Naive thymus-derived CD4-positive, alpha-beta T cell (primary cell): ENCODE results near the gene ZBTB20. TPM values are rescaled to one million over a fixed set of nuclear protein-coding genes. Genes with fewer than 3 reads are reported as not detected.
A peak's percentile ranks its signal among the peaks of the same experiment; 100 is the strongest.

Experiments used
- ATAC-seq: fragments of 150-1000 bp; cut with Tn5 transposase; 2 replicates; pipeline ENCODE4 v1.10.0; 2021; ENCODE audit warnings: mild to moderate bottlenecking, moderate library complexity
- CTCF ChIA-PET: fragments of 350-600 bp; sonication (Branson Sonifier 250); formaldehyde crosslinking; loops from one replicate; lab custom pipeline; 2021; ENCODE audit warnings: antibody characterized with exemption; lab: Charles Lee
- POLR2A ChIA-PET: fragments of 350-600 bp; sonication (Branson Sonifier 250); formaldehyde crosslinking; loops from one replicate; lab custom pipeline; 2021; ENCODE audit warnings: antibody characterized with exemption, inconsistent platforms; lab: Charles Lee
- DNase-seq, 9 donors: peaks; one replicate each; pipeline versions ENCODE4 v3.0.0 to v3.0.0-alpha.2; 2020 to 2022; ENCODE audit warnings: mixed read lengths in 1 of 9
- H3K27ac ChIP-seq: one replicate; pipeline ENCODE4 v1.7.0; 2013; ENCODE audit warnings: mild to moderate bottlenecking, low read depth, low read length, moderate library complexity
- H3K27me3 ChIP-seq, 2 donors: one replicate each; pipeline ENCODE4 v1.7.0; 2013; ENCODE audit warnings: low read length in 2 of 2, mild to moderate bottlenecking in 2 of 2, moderate library complexity in 2 of 2; ENCODE audit not compliant: control insufficient read depth in 2 of 2, insufficient read depth in 2 of 2
- H3K36me3 ChIP-seq, 3 experiments: 1 replicate in 2 of 3; 2 replicates in 1 of 3; pipeline ENCODE4 v1.7.0; 2013; ENCODE audit warnings: low read length in 3 of 3, mild to moderate bottlenecking in 3 of 3, moderate library complexity in 1 of 3; ENCODE audit not compliant: insufficient read depth in 3 of 3, control insufficient read depth in 2 of 3
- H3K4me1 ChIP-seq, 2 donors: one replicate each; pipeline ENCODE4 v1.7.0; 2013; ENCODE audit warnings: low read length in 2 of 2, mild to moderate bottlenecking in 2 of 2, moderate library complexity in 1 of 2; ENCODE audit not compliant: control insufficient read depth in 2 of 2, insufficient read depth in 2 of 2
- H3K4me3 ChIP-seq: 2 replicates; pipeline ENCODE4 v1.7.0; 2013; ENCODE audit warnings: mild to moderate bottlenecking, low read length
- H3K9me3 ChIP-seq, 3 experiments: 1 replicate in 2 of 3; 2 replicates in 1 of 3; pipeline ENCODE4 v1.7.0; 2013; ENCODE audit warnings: low read length in 3 of 3; ENCODE audit not compliant: control insufficient read depth in 2 of 3
- H3K27ac Mint-ChIP-seq, 9 donors: one replicate each; pipeline ENCODE4 v1.8.0; 2020 to 2022; ENCODE audit warnings: mixed read lengths in 9 of 9, mild to moderate bottlenecking in 8 of 9, moderate library complexity in 5 of 9, inconsistent platforms in 2 of 9
- H3K27me3 Mint-ChIP-seq, 5 donors: one replicate each; pipeline ENCODE4 v1.8.0; 2021 to 2022; ENCODE audit warnings: mixed read lengths in 5 of 5, mild to moderate bottlenecking in 1 of 5
- H3K36me3 Mint-ChIP-seq, 5 donors: one replicate each; pipeline ENCODE4 v1.8.0; 2020 to 2022; ENCODE audit warnings: mixed read lengths in 5 of 5, mild to moderate bottlenecking in 3 of 5, inconsistent platforms in 1 of 5
- H3K4me1 Mint-ChIP-seq, 7 donors: one replicate each; pipeline ENCODE4 v1.8.0; 2020 to 2022; ENCODE audit warnings: mixed read lengths in 7 of 7, mild to moderate bottlenecking in 3 of 7, inconsistent platforms in 1 of 7
- H3K4me3 Mint-ChIP-seq, 10 donors: one replicate each; pipeline ENCODE4 v1.8.0; 2020 to 2022; ENCODE audit warnings: mild to moderate bottlenecking in 10 of 10, mixed read lengths in 10 of 10, moderate library complexity in 6 of 10, inconsistent platforms in 2 of 10
- H3K9me3 Mint-ChIP-seq, 11 donors: one replicate each; pipeline ENCODE4 v1.8.0; 2020 to 2022; ENCODE audit warnings: mixed read lengths in 11 of 11, mild to moderate bottlenecking in 4 of 11, inconsistent platforms in 1 of 11, moderate library complexity in 1 of 11
- intact Hi-C, 2 donors: fragments of 100-400 bp; cut with micrococcal nuclease; formaldehyde crosslinking; loops; one replicate each; pipeline ENCODE4 v1.15.1; 2023
- polyA plus RNA-seq, 2 donors: library from polyadenylated mRNA; unstranded; fragments of 300-500 nt; fragmentation: Illumina TruSeq; gene quantifications; one replicate each; pipeline ENCODE4 v1.2.3, GENCODE V29; 2021
- total RNA-seq, 6 experiments: library from RNA in 5 of 6; stranded (reverse) in 5 of 6; gene quantifications; 1 replicate in 5 of 6; 2 replicates in 1 of 6; pipeline ENCODE4 v1.2.3 and lab custom pipeline; 2021 to 2026

Gene ZBTB20
- total and polyA plus RNA-seq, 7 experiments from 2014 or later = 14.9 to 69.5 (median 59.2) TPM

DNA sequence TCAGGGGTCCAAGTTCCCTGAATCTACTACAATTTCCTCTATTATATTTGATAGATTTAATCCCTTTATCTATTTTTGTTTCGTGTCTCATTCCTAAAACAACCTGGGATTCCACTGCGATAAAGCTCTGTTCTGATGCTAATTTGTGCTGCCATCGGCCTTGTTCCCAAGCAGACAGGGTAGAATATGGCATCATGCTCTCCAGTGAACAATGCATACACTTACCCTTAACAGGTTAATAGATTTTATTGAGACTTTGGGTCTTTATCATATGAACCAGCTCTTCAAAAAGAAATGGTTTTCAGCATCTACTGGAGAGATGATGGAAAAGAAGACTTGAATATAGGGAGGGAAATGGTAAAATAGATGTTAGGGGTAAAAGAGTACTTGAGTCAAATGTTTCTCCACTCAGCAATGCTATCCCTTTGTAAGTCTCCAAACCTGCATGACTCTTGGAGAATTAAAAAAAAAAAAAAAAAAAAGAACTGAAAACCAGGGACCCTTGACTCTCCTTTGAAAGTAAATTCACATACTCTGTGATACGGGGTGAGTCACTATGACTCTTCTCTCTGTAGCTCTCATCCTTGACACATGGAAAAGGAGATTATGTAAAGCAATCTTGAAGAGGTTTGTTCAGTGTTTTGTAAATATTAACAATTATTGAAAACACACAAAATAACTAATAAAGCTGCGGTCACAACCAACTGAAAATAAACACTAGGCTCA, 268.8 kb downstream of the ZBTB20 start:
- ATAC-seq (no peak), DNase-seq (no peak)
- H3K9me3 ChIP-seq = no peaks in the 10 kb centered on the region
- no peaks in the 10 kb centered on the region for H3K36me3 ChIP-seq
- H3K36me3 Mint-ChIP-seq = peaks cover 0 to 43% (median 11%) of the 10 kb centered on the region in 5 donors
- no peak overlapping the region for H3K27ac ChIP-seq
- no peaks in the 10 kb centered on the region for H3K27me3 Mint-ChIP-seq
- no peak overlapping the region for H3K27ac Mint-ChIP-seq
- H3K9me3 Mint-ChIP-seq = no peaks in the 10 kb centered on the region
- no peak overlapping the region for H3K4me3 ChIP-seq
- H3K27me3 ChIP-seq = no peaks in the 10 kb centered on the region
- H3K4me1 ChIP-seq = no peaks in the 10 kb centered on the region
- CTCF ChIA-PET = no interaction called here
- H3K4me1 Mint-ChIP-seq = peaks cover 0 to 21% (median 12%) of the 10 kb centered on the region in 7 donors
- H3K4me3 Mint-ChIP-seq = no peak overlapping the region
- POLR2A ChIA-PET = no interaction called here
- intact Hi-C loops = no loop called here

DNA sequence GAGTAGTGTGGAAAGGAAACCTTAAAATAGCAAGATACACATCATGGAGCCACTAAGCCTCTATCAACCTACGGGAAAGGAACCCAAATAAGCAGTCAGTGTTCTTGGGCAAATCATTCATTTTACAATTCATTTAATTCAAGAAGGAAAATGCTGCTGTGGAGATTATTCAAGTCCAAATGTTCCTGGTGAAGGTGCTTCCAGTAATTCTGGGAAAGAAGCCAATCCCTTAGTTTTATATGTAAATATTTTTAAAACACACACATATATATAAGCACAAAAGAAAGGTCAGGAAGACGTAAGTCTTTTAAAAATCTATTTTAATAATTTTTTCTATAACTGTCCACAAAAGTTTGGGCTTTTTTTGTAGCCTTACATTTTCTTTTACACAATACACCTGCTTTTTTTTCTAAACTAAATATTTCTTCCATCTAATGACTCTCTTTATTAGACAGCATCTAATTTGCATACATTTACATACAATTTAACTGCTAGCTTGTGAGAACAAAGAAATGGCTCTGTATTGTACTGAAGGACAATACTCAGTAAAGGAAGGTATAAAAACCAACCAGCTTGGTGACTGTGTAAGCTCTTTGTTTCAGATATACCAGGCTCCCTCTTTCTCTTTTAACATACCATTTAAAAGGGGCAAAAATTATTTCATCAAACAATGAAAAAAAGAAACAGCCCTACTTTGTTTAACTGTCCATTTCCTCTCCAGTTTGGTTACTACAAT, 269.5 kb downstream of the ZBTB20 start:
- peaks cover 0 to 21% (median 12%) of the 10 kb centered on the region in 7 donors for H3K4me1 Mint-ChIP-seq
- POLR2A ChIA-PET = no interaction called here
- CTCF ChIA-PET = no interaction called here
- H3K4me1 ChIP-seq = no peaks in the 10 kb centered on the region
- intact Hi-C loops = no loop called here
- ATAC-seq (no peak), DNase-seq (no peak)
- H3K27me3 Mint-ChIP-seq = no peaks in the 10 kb centered on the region
- H3K27ac Mint-ChIP-seq = no peak overlapping the region
- no peaks in the 10 kb centered on the region for H3K9me3 ChIP-seq
- no peaks in the 10 kb centered on the region for H3K36me3 ChIP-seq
- H3K4me3 ChIP-seq = no peak overlapping the region
- no peaks in the 10 kb centered on the region for H3K27me3 ChIP-seq
- H3K9me3 Mint-ChIP-seq = no peaks in the 10 kb centered on the region
- H3K4me3 Mint-ChIP-seq = no peak overlapping the region
- H3K27ac ChIP-seq = no peak overlapping the region
- peaks cover 0 to 45% (median 11%) of the 10 kb centered on the region in 5 donors for H3K36me3 Mint-ChIP-seq

DNA sequence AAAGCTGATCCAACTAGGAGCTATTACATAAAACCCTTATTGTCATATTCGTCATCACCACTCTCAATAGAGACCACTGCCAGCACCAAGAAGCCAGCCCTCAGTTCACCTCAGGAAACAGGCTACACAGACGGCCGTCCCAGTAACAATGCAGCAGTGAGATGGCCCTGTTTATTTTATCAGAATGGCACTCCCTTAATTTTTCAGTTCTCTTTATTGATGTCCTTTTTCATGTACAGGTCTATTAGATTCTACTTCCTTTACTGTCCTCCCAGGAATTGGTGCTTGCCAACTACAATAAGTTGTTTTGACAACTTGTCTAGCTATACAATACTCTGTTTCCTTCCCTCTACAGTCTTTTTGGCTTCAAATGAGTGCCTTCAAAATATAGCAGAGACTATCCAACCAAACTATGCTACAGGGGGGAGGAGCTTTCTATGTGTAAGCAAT, 272.5 kb downstream of the ZBTB20 start:
- CTCF ChIA-PET = no interaction called here
- ATAC-seq = no peak
- POLR2A ChIA-PET = interaction anchor here (0.6 kb wide), 1 partner anchor 225 kb away, joined by 4 read pairs; no protein-coding TSS in a partner anchor

DNA sequence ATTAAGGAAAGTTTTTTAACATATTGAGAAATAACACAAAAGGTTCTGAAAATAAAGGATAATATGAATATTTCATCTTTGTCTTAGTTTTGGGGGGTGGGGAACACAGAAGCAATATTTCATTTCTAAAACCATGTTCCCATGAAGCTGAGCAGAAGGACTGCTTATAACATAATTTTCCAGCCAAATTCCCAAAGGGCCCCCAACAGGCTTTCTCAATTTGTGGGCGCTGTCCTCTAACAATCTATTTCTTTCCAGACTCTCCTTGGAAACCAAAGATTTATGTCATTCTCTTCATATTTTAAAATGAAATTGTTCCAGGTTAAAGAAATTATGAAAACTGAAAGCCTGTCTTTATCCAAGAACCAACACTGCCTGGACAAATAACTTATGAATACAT, 273.5 kb downstream of the ZBTB20 start:
- H3K27ac Mint-ChIP-seq = no peak overlapping the region
- CTCF ChIA-PET = no interaction called here
- no peaks in the 10 kb centered on the region for H3K9me3 ChIP-seq
- POLR2A ChIA-PET = no interaction called here
- no peaks in the 10 kb centered on the region for H3K27me3 Mint-ChIP-seq
- no peaks in the 10 kb centered on the region for H3K27me3 ChIP-seq
- H3K4me1 ChIP-seq = no peaks in the 10 kb centered on the region
- DNase-seq (no peak), ATAC-seq (no peak)
- intact Hi-C loops = no loop called here
- H3K4me1 Mint-ChIP-seq = peaks cover 0 to 39% (median 33%) of the 10 kb centered on the region in 7 donors
- no peak overlapping the region for H3K4me3 ChIP-seq
- no peaks in the 10 kb centered on the region for H3K36me3 ChIP-seq
- H3K36me3 Mint-ChIP-seq = peaks cover 0 to 40% (median 22%) of the 10 kb centered on the region in 5 donors
- H3K9me3 Mint-ChIP-seq = no peaks in the 10 kb centered on the region
- no peak overlapping the region for H3K27ac ChIP-seq
- no peak overlapping the region for H3K4me3 Mint-ChIP-seq

More for the DNA sequence above, 272.5 kb downstream of the ZBTB20 start:
- H3K27ac Mint-ChIP-seq = peak overlapping the region in 1 of 9 donors; percentile 7
- H3K4me1 ChIP-seq = no peaks in the 10 kb centered on the region
- H3K4me3 Mint-ChIP-seq = no peak overlapping the region
- DNase-seq = no peak
- H3K9me3 Mint-ChIP-seq = no peaks in the 10 kb centered on the region
- H3K27me3 Mint-ChIP-seq = no peaks in the 10 kb centered on the region
- intact Hi-C loops = no loop called here
- peaks cover 0 to 49% (median 28%) of the 10 kb centered on the region in 5 donors for H3K36me3 Mint-ChIP-seq
- H3K4me1 Mint-ChIP-seq = peaks cover 2 to 36% (median 33%) of the 10 kb centered on the region in 7 donors
- no peak overlapping the region for H3K27ac ChIP-seq
- H3K9me3 ChIP-seq = no peaks in the 10 kb centered on the region
- H3K27me3 ChIP-seq = no peaks in the 10 kb centered on the region
- no peak overlapping the region for H3K4me3 ChIP-seq
- no peaks in the 10 kb centered on the region for H3K36me3 ChIP-seq

DNA sequence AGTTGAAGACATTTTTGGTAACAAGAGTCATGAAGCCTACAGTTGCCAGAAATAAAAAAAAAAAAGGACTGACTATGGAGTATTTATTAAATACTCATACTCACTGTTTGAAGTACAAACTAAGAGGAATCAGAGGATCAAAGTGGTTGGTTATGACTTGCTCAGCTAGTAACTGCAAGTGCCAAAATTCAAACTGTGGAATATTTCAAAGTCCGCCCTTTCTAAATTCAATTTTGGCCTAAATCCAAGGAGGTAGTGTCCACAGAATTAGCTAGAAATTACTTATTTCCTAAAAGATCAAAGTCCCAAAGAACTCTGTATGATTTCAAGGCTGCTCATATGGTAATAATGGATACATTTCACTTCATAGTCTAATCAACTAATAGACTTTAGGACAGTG, 274.5 kb downstream of the ZBTB20 start:
- Mint-ChIP-seq H3K36me3 (peaks cover 0 to 34% (median 21%) of the 10 kb centered on the region in 5 donors), H3K9me3 (no peaks in the 10 kb centered on the region), H3K4me3 (no peak overlapping the region), H3K4me1 (peaks cover 0 to 46% (median 35%) of the 10 kb centered on the region in 7 donors), H3K27me3 (no peaks in the 10 kb centered on the region), H3K27ac (no peak overlapping the region)
- Histone ChIP-seq H3K4me1 (no peaks in the 10 kb centered on the region), H3K27ac (no peak overlapping the region), H3K9me3 (no peaks in the 10 kb centered on the region), H3K27me3 (no peaks in the 10 kb centered on the region), H3K4me3 (no peak overlapping the region), H3K36me3 (no peaks in the 10 kb centered on the region)
- no peak for DNase-seq
- ChIA-PET POLR2A (no interaction called here), CTCF (no interaction called here)
- no peak for ATAC-seq
- intact Hi-C loops = no loop called here

DNA sequence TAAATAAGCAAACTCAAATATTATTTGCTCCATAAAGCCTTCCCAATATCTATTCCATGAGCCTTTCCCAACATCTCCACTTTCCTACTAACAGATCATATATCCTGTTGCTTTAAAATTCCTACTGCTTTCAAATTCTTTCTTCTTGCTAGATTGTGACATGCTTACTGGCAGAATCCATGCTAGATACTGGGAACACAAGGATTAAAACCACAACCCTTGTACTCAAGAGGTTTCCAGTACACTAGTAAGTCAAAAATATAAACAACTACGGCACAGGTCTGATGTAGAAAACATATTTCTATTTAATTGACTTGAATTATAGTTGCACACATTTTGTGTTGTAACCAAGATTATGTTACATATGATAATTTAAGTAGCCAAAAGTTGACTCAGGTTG, 275.0 kb downstream of the ZBTB20 start:
- ChIA-PET CTCF (no interaction called here), POLR2A (no interaction called here)
- no peak overlapping the region for H3K27ac ChIP-seq
- H3K9me3 Mint-ChIP-seq = no peaks in the 10 kb centered on the region
- intact Hi-C loops = no loop called here
- H3K27me3 Mint-ChIP-seq = no peaks in the 10 kb centered on the region
- peak overlapping the region in 1 of 10 donors; percentile 37 for H3K4me3 Mint-ChIP-seq
- no peak overlapping the region for H3K4me3 ChIP-seq
- no peak for DNase-seq
- H3K4me1 Mint-ChIP-seq = peaks cover 0 to 51% (median 40%) of the 10 kb centered on the region in 7 donors
- no peak for ATAC-seq
- H3K27me3 ChIP-seq = no peaks in the 10 kb centered on the region
- H3K36me3 ChIP-seq = no peaks in the 10 kb centered on the region
- peaks cover 0 to 36% (median 17%) of the 10 kb centered on the region in 5 donors for H3K36me3 Mint-ChIP-seq
- no peaks in the 10 kb centered on the region for H3K9me3 ChIP-seq
- peak overlapping the region in 1 of 9 donors; percentile 20 for H3K27ac Mint-ChIP-seq
- no peaks in the 10 kb centered on the region for H3K4me1 ChIP-seq
